Measurements from ENCODE around the gene AMN. TPM values are rescaled to one million over a fixed set of nuclear protein-coding genes. Genes with fewer than 3 reads are reported as not detected.

The AMN gene
- polyA plus RNA-seq, 1 of the 3 experiments (the other 2 are of a cell fraction): 0.03 TPM

- no peaks in the 10 kb centered on the region for H3K27me3 ChIP-seq (ENCODE audit: insufficient read depth)
- no peak overlapping the region for H2AFZ ChIP-seq (ENCODE audit: low read depth)
- H3K36me3 ChIP-seq (replicated peaks in 1 of 2; ENCODE audit: control insufficient read depth in 1 of 2, insufficient read depth in 2 of 2, low read length in 1 of 2): peaks cover 13 to 19% of the 10 kb centered on the region in 2 experiments
- ChIA-PET CTCF (interaction anchor here (1.2 kb wide), 1 partner anchor 9 kb away, joined by 5 read pairs; no protein-coding TSS in a partner anchor), POLR2A (no interaction called here)
- H3K9ac ChIP-seq: no peak overlapping the region
- H3K4me3 ChIP-seq (ENCODE audit: low read depth in 2 of 2, low read length in 1 of 2): no peak overlapping the region
- H3K9me2 ChIP-seq: no peaks in the 10 kb centered on the region
- no peak overlapping the region for H3K27ac ChIP-seq (ENCODE audit: low read depth in 2 of 2, low read length in 1 of 2)
- H3K4me1 ChIP-seq (ENCODE audit: control insufficient read depth in 1 of 2, insufficient read depth in 2 of 2, low read depth in 1 of 2, low read length in 1 of 2): no peaks in the 10 kb centered on the region
- 97% methylated on average over 23 of the region's 29 CpGs for WGBS (ENCODE audit: low lambda C conversion rate)
- no peak overlapping the region for H3K4me2 ChIP-seq
- TF ChIP-seq NFIC (IDR thresholded peaks at IDR 0.05; ENCODE audit: borderline replicate concordance) (no peak), USF2 (IDR thresholded peaks at IDR 0.05; ENCODE audit: borderline replicate concordance, low read depth, low read length) (no peak), GATA2 (CRISPR knock-in tag; IDR thresholded peaks at IDR 0.05) (no peak), IRF3 (IDR thresholded peaks at IDR 0.05; ENCODE audit: low read depth, low read length) (no peak), CHD2 (IDR thresholded peaks at IDR 0.05; ENCODE audit: low read length, partially characterized antibody) (no peak), EP300 (IDR thresholded peaks at IDR 0.05; ENCODE audit: borderline replicate concordance in 1 of 2, low read depth in 1 of 2, low read length in 1 of 2) (no peak), TAF1 (IDR thresholded peaks at IDR 0.05; ENCODE audit: borderline replicate concordance, low read depth, low read length) (no peak), RFX5 (IDR thresholded peaks at IDR 0.05; ENCODE audit: low read length) (no peak), RXRA (IDR thresholded peaks at IDR 0.05; ENCODE audit: borderline replicate concordance, low read depth) (no peak)
- H4K20me1 ChIP-seq (ENCODE audit: insufficient read depth): no peaks in the 10 kb centered on the region
- no peaks in the 10 kb centered on the region for H3K79me2 ChIP-seq (ENCODE audit: insufficient read depth)
- peak; percentile 26 for DNase-seq
- H3K9me3 ChIP-seq: no peaks in the 10 kb centered on the region
- H3F3A ChIP-seq (replicated peaks; ENCODE audit: insufficient read depth): peaks cover 5% of the 10 kb centered on the region
Measured at GRCh38 chr14:102908766-102909455, 13.6 kb upstream of the AMN start.

- Histone ChIP-seq H3K9ac (no peak overlapping the region), H4K20me1 (ENCODE audit: insufficient read depth) (no peaks in the 10 kb centered on the region), H3K4me2 (no peak overlapping the region), H3K9me3 (no peaks in the 10 kb centered on the region), H3K79me2 (ENCODE audit: insufficient read depth) (no peaks in the 10 kb centered on the region), H3K4me3 (ENCODE audit: low read depth in 2 of 2, low read length in 1 of 2) (no peak overlapping the region), H3K9me2 (no peaks in the 10 kb centered on the region), H3K27ac (ENCODE audit: low read depth in 2 of 2, low read length in 1 of 2) (no peak overlapping the region), H2AFZ (ENCODE audit: low read depth) (no peak overlapping the region), H3K4me1 (ENCODE audit: control insufficient read depth in 1 of 2, insufficient read depth in 2 of 2, low read depth in 1 of 2, low read length in 1 of 2) (no peaks in the 10 kb centered on the region), H3F3A (replicated peaks; ENCODE audit: insufficient read depth) (peaks cover 5% of the 10 kb centered on the region), H3K27me3 (ENCODE audit: insufficient read depth) (no peaks in the 10 kb centered on the region), H3K36me3 (replicated peaks in 1 of 2; ENCODE audit: control insufficient read depth in 1 of 2, insufficient read depth in 2 of 2, low read length in 1 of 2) (peaks cover 13 to 19% of the 10 kb centered on the region in 2 experiments)
- no peak for TF ChIP-seq REST (IDR thresholded peaks at IDR 0.05; ENCODE audit: low read depth, low read length)
- ChIA-PET POLR2A (no interaction called here), CTCF (interaction anchor here (1.2 kb wide), 1 partner anchor 8 kb away, joined by 5 read pairs; no protein-coding TSS in a partner anchor)
- peak; percentile 28 for DNase-seq
- WGBS (ENCODE audit: low lambda C conversion rate): 94% methylated on average over 7 of the region's 10 CpGs
Measured at GRCh38 chr14:102909462-102909861, 13.0 kb upstream of the AMN start.
